Measurements from ENCODE around the gene NUCB1. TPM values are rescaled to one million over a fixed set of nuclear protein-coding genes. Genes with fewer than 3 reads are reported as not detected.
A peak's percentile ranks its signal among the peaks of the same experiment; 100 is the strongest.
"Not testable (repeated sequence)": the region's sequence is repeated elsewhere in the genome, so short reads cannot be mapped to it uniquely, and the experiment has no call there.

Gene NUCB1
- total RNA-seq, 2 donors from 2014 or later = 129 to 170 TPM

- H3K36me3 ChIP-seq (replicated peaks in 1 of 2; ENCODE audit: insufficient read depth in 1 of 2, low read depth in 2 of 2) = peaks cover 0 to 4% of the 10 kb centered on the region in 2 donors
- WGBS, 2 donors = 76 to 79% methylated on average over 10 to 11 of the region's 11 CpGs
- no peaks in the 10 kb centered on the region for H3K27me3 ChIP-seq
- intact Hi-C loops (cut with DNase I) = no loop called here
- peaks cover 32% of the 10 kb centered on the region for H3K4me1 ChIP-seq
- H3K27ac ChIP-seq = peak overlapping the region in 1 of 4 donors; percentile 9
- no peak for DNase-seq
- no peak overlapping the region for H3K4me3 ChIP-seq
- TF ChIP-seq POLR2A (IDR thresholded peaks at IDR 0.05) (peak in 1 of 3 donors; percentile 12), CTCF (IDR thresholded peaks at IDR 0.05) (no peak)
- no peaks in the 10 kb centered on the region for H3K9me3 ChIP-seq
- ATAC-seq = no peak
Observed at GRCh38 chr19:48878196-48879024, 21.7 kb upstream of the NUCB1 start.

- no peaks in the 10 kb centered on the region for H3K27me3 ChIP-seq
- H3K36me3 ChIP-seq (replicated peaks in 1 of 2; ENCODE audit: insufficient read depth in 1 of 2, low read depth in 2 of 2) = peaks cover 0 to 4% of the 10 kb centered on the region in 2 donors
- no peak for TF ChIP-seq POLR2A (IDR thresholded peaks at IDR 0.05)
- TF ChIP-seq CTCF (IDR thresholded peaks at IDR 0.05) = no peak
- H3K4me1 ChIP-seq = peaks cover 25% of the 10 kb centered on the region
- intact Hi-C loops (cut with DNase I) = no loop called here
- no peak overlapping the region for H3K27ac ChIP-seq
- no peaks in the 10 kb centered on the region for H3K9me3 ChIP-seq
- ATAC-seq (no peak), DNase-seq (no peak)
- no peak overlapping the region for H3K4me3 ChIP-seq
- WGBS, 2 donors = 87 to 91% methylated on average over 13 of the region's 13 CpGs
Observed at GRCh38 chr19:48879025-48879637, 21.0 kb upstream of the NUCB1 start.

- H3K9me3 ChIP-seq; H3K27ac ChIP-seq; H3K4me3 ChIP-seq; H3K27me3 ChIP-seq; H3K36me3 ChIP-seq (replicated peaks in 1 of 2; ENCODE audit: insufficient read depth in 1 of 2, low read depth in 2 of 2); DNase-seq; intact Hi-C loops (cut with DNase I); ATAC-seq: not testable (repeated sequence)
- H3K4me1 ChIP-seq = peaks cover 19% of the 10 kb centered on the region
- 86 to 88% methylated on average over 9 of the region's 9 CpGs for whole genome bisulfite sequencing, 2 donors
Observed at GRCh38 chr19:48879696-48880095, 20.4 kb upstream of the NUCB1 start.

- TF ChIP-seq CTCF (IDR thresholded peaks at IDR 0.05) (no peak), POLR2A (IDR thresholded peaks at IDR 0.05) (no peak)
- 78% methylated on average over 24 to 30 of the region's 30 CpGs for WGBS, 2 donors
- Histone ChIP-seq H3K4me1 (no peaks in the 10 kb centered on the region), H3K9me3 (no peaks in the 10 kb centered on the region), H3K27ac (no peak overlapping the region), H3K36me3 (replicated peaks in 1 of 2; ENCODE audit: insufficient read depth in 1 of 2, low read depth in 2 of 2) (no peaks in the 10 kb centered on the region), H3K27me3 (no peaks in the 10 kb centered on the region), H3K4me3 (no peak overlapping the region)
- DNase-seq (no peak), ATAC-seq (peak; percentile 55)
- intact Hi-C loops (cut with DNase I) = no loop called here
Observed at GRCh38 chr19:48881741-48882657, 18.1 kb upstream of the NUCB1 start.

- Histone ChIP-seq H3K27me3 (no peaks in the 10 kb centered on the region), H3K4me1 (no peaks in the 10 kb centered on the region), H3K4me3 (no peak overlapping the region), H3K36me3 (replicated peaks in 1 of 2; ENCODE audit: insufficient read depth in 1 of 2, low read depth in 2 of 2) (no peaks in the 10 kb centered on the region), H3K9me3 (no peaks in the 10 kb centered on the region), H3K27ac (no peak overlapping the region)
- 91 to 92% methylated on average over 7 of the region's 7 CpGs for WGBS, 2 donors
- intact Hi-C loops (cut with DNase I) = no loop called here
- TF ChIP-seq POLR2A (IDR thresholded peaks at IDR 0.05) (no peak), CTCF (IDR thresholded peaks at IDR 0.05) (no peak)
- no peak for DNase-seq
- no peak for ATAC-seq
Observed at GRCh38 chr19:48883726-48884125, 16.4 kb upstream of the NUCB1 start.

Measured in body of pancreas (tissue), 4 donors.